ENCODE data around the gene RASSF8. TPM values are rescaled to one million over a fixed set of nuclear protein-coding genes. Genes with fewer than 3 reads are reported as not detected.
A peak's percentile ranks its signal among the peaks of the same experiment; 100 is the strongest.

RASSF8 gene
- polyA plus RNA-seq, 3 donors: 0.08 to 0.39 TPM; not detected in 1

- H3K4me1 Mint-ChIP-seq: no peaks in the 10 kb centered on the region
- 100% methylated on average over 1 of the region's 4 CpGs for WGBS (ENCODE audit: insufficient coverage)
Measured at GRCh38 chr12:26017484-26018211, 59.2 kb downstream of the RASSF8 start.

GRCh38 chr12:26018926-26019325, 60.4 kb downstream of the RASSF8 start:
- Histone ChIP-seq H2AFZ (ENCODE audit: insufficient read depth, low read depth, low read length, poor library complexity, severe bottlenecking) (no peak overlapping the region), H3K79me2 (ENCODE audit: insufficient read depth, low read length) (no peaks in the 10 kb centered on the region), H3K9ac (ENCODE audit: insufficient read depth, low read length, poor library complexity, severe bottlenecking) (no peak overlapping the region), H3K9me3 (replicated peaks in 1 of 2; ENCODE audit: control insufficient read depth in 1 of 2, insufficient read depth in 1 of 2, low read length in 2 of 2) (no peaks in the 10 kb centered on the region), H3K27me3 (ENCODE audit: control insufficient read depth in 2 of 2, insufficient read depth in 2 of 2, low read length in 2 of 2) (no peaks in the 10 kb centered on the region), H3K4me1 (ENCODE audit: control insufficient read depth in 1 of 2, insufficient read depth in 2 of 2, low read length in 2 of 2) (no peaks in the 10 kb centered on the region), H3K4me2 (replicated peaks; ENCODE audit: extremely low read depth, low read length, poor library complexity, severe bottlenecking) (no peak overlapping the region), H4K20me1 (ENCODE audit: insufficient read depth, low read length) (no peaks in the 10 kb centered on the region), H3K27ac (ENCODE audit: low read depth in 1 of 2, low read length in 2 of 2) (no peak overlapping the region), H3K4me3 (replicated peaks in 1 of 3; ENCODE audit: low read depth in 2 of 3, low read length in 3 of 3) (no peak overlapping the region), H3K36me3 (replicated peaks in 1 of 2; ENCODE audit: control insufficient read depth in 1 of 2, insufficient read depth in 2 of 2, low read length in 2 of 2) (no peaks in the 10 kb centered on the region)
- no peaks in the 10 kb centered on the region for H3K9me3 Mint-ChIP-seq
- H3K27ac Mint-ChIP-seq: no peak overlapping the region
- intact Hi-C loops (cut with micrococcal nuclease): no loop called here
- no peak for DNase-seq
- H3K4me3 Mint-ChIP-seq: no peak overlapping the region
- H3K4me1 Mint-ChIP-seq: no peaks in the 10 kb centered on the region
- H3K27me3 Mint-ChIP-seq (ENCODE audit: low read depth in 3 of 3): peaks cover 0 to 2% (median 1%) of the 10 kb centered on the region in 3 donors
- no peaks in the 10 kb centered on the region for H3K36me3 Mint-ChIP-seq
- no peak for TF ChIP-seq CTCF (IDR thresholded peaks at IDR 0.05)
- no CpG with 5 or more reads among the region's 2 CpGs for WGBS (ENCODE audit: insufficient coverage)

More at GRCh38 chr12:26017484-26018211, 59.2 kb downstream of the RASSF8 start:
- intact Hi-C loops (cut with micrococcal nuclease): no loop called here
- H3K27me3 Mint-ChIP-seq (ENCODE audit: low read depth in 3 of 3): peaks cover 0 to 1% (median 1%) of the 10 kb centered on the region in 3 donors
- Histone ChIP-seq H3K36me3 (replicated peaks in 1 of 2; ENCODE audit: control insufficient read depth in 1 of 2, insufficient read depth in 2 of 2, low read length in 2 of 2) (no peaks in the 10 kb centered on the region), H2AFZ (ENCODE audit: insufficient read depth, low read depth, low read length, poor library complexity, severe bottlenecking) (no peak overlapping the region), H3K4me3 (replicated peaks in 1 of 3; ENCODE audit: low read depth in 2 of 3, low read length in 3 of 3) (no peak overlapping the region), H3K9ac (ENCODE audit: insufficient read depth, low read length, poor library complexity, severe bottlenecking) (no peak overlapping the region), H3K4me2 (replicated peaks; ENCODE audit: extremely low read depth, low read length, poor library complexity, severe bottlenecking) (no peak overlapping the region), H3K27me3 (ENCODE audit: control insufficient read depth in 2 of 2, insufficient read depth in 2 of 2, low read length in 2 of 2) (no peaks in the 10 kb centered on the region), H3K79me2 (ENCODE audit: insufficient read depth, low read length) (no peaks in the 10 kb centered on the region), H3K27ac (ENCODE audit: low read depth in 1 of 2, low read length in 2 of 2) (no peak overlapping the region), H3K4me1 (ENCODE audit: control insufficient read depth in 1 of 2, insufficient read depth in 2 of 2, low read length in 2 of 2) (no peaks in the 10 kb centered on the region), H4K20me1 (ENCODE audit: insufficient read depth, low read length) (no peaks in the 10 kb centered on the region), H3K9me3 (replicated peaks in 1 of 2; ENCODE audit: control insufficient read depth in 1 of 2, insufficient read depth in 1 of 2, low read length in 2 of 2) (no peaks in the 10 kb centered on the region)
- no peak for DNase-seq
- peaks cover 0 to 2% (median 0%) of the 10 kb centered on the region in 7 donors for H3K9me3 Mint-ChIP-seq
- TF ChIP-seq CTCF (IDR thresholded peaks at IDR 0.05): peak; percentile 22
- H3K27ac Mint-ChIP-seq: no peak overlapping the region
- no peaks in the 10 kb centered on the region for H3K36me3 Mint-ChIP-seq
- H3K4me3 Mint-ChIP-seq: no peak overlapping the region
